BLaER1 (cell line): ENCODE measurements around the gene GPAM.

Experiments used
- H3K27ac ChIP-seq: shearing (Covaris generic); formaldehyde crosslinking; 2 replicates; pipeline ENCODE4 v1.8.1; 2022
- H3K27me3 ChIP-seq: shearing (Covaris generic); formaldehyde crosslinking; 2 replicates; pipeline ENCODE4 v1.8.1; 2022
- H3K36me3 ChIP-seq: shearing (Covaris generic); formaldehyde crosslinking; 2 replicates; pipeline ENCODE4 v1.8.1; 2022
- H3K4me1 ChIP-seq: shearing (Covaris generic); formaldehyde crosslinking; 2 replicates; pipeline ENCODE4 v1.8.1; 2022
- H3K4me2 ChIP-seq: shearing (Covaris generic); formaldehyde crosslinking; 2 replicates; pipeline ENCODE4 v1.8.1; 2022
- H3K4me3 ChIP-seq: shearing (Covaris generic); formaldehyde crosslinking; 2 replicates; pipeline ENCODE4 v1.8.1; 2022
- H3K9ac ChIP-seq: shearing (Covaris generic); formaldehyde crosslinking; 2 replicates; pipeline ENCODE4 v1.8.1; 2022
- H3K9me3 ChIP-seq: shearing (Covaris generic); formaldehyde crosslinking; 2 replicates; pipeline ENCODE4 v1.8.1; 2022
- H4K20me1 ChIP-seq: shearing (Covaris generic); formaldehyde crosslinking; 2 replicates; pipeline ENCODE4 v1.8.1; 2022
- Cebpa-rat ChIP-seq: shearing (Covaris generic); IDR thresholded peaks from 2 replicates; pipeline ENCODE4 v1.8.1; 2022

Gene GPAM

DNA sequence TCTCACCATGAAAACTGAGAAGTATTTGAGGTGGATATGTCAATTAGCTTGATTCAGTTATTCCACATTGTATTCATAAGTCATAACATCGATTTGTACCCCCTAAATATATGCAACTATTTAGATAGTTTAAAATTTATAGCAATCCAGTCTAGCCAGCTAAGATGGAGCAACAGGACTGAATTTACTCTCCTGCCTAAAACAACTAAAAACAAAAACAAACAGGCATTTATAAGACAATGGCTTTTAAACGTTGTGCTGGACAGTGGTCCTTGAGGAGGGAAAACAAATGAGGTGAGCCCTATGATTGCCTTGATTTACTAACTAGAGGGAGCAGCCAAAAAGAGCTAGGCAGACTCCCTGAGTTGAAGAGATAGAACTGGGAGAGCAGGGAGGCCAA, 814 bp upstream of the GPAM start:
- Histone ChIP-seq H3K36me3 (peaks cover 12% of the 10 kb centered on the region; the same call in 1 of the 2 replicates), H3K4me2 (peak overlapping the region; percentile 82), H3K27ac (peak overlapping the region; percentile 74), H3K4me1 (peaks cover 15% of the 10 kb centered on the region), H3K9ac (peak overlapping the region; percentile 80), H4K20me1 (no peaks in the 10 kb centered on the region), H3K27me3 (no peaks in the 10 kb centered on the region), H3K9me3 (no peaks in the 10 kb centered on the region), H3K4me3 (peak overlapping the region; percentile 95)
- TF ChIP-seq Cebpa-rat = no peak

DNA sequence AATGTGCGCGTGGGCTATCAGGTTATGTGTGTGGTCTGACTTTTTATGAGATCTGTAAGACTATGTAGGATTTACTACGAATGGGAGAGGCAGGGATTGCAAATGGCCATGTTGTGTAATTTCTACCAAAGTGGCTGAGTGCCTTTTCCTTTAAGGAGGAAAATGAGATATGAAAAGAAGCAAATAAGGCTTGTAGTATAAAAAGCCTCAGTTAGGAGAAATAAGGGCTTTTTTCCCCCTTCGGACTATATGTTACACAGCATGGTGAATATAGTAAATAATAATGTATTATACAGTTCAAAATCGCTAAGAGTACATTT, 447 bp upstream of the GPAM start:
- Histone ChIP-seq H3K27me3 (no peaks in the 10 kb centered on the region), H4K20me1 (no peaks in the 10 kb centered on the region), H3K4me1 (peaks cover 15% of the 10 kb centered on the region), H3K9me3 (no peaks in the 10 kb centered on the region), H3K27ac (peak overlapping the region; percentile 74), H3K4me3 (peak overlapping the region; percentile 95), H3K36me3 (peaks cover 13% of the 10 kb centered on the region; the same call in 1 of the 2 replicates), H3K4me2 (peak overlapping the region; percentile 82), H3K9ac (peak overlapping the region; percentile 80)
- TF ChIP-seq Cebpa-rat = no peak

DNA sequence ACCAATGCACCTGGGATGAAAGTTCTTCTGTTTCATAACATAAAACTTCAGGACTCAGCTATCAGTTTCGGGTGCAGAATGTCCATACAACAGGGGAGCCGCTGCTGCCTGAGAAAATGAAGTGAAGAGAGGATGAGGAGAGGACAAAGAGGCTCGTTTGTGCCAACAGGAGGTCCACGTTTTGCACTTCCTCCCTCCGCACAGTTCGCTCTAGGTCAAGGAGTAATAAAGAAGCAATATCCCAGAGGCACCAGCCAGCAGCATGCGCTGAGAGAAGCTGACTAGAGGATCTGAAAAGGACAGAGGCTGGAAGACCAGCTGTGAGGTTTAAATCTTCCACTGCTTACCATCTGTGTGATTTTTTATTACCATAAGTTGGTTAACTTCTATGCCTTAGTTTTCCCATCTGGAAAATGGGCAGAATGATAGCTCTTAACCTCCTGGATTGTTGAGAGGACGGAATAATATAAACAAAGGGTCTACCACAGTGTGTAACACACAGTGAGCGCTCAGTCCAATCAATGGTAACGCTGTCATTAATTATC, 709 bp downstream of the GPAM start:
- Histone ChIP-seq H3K36me3 (peaks cover 19% of the 10 kb centered on the region; the same call in 1 of the 2 replicates), H3K4me2 (peak overlapping the region; percentile 82), H3K4me3 (peak overlapping the region; percentile 95), H3K27ac (peak overlapping the region; percentile 74), H3K9ac (peak overlapping the region; percentile 80), H4K20me1 (no peaks in the 10 kb centered on the region), H3K27me3 (no peaks in the 10 kb centered on the region), H3K9me3 (no peaks in the 10 kb centered on the region), H3K4me1 (peaks cover 15% of the 10 kb centered on the region)
- TF ChIP-seq Cebpa-rat = no peak

DNA sequence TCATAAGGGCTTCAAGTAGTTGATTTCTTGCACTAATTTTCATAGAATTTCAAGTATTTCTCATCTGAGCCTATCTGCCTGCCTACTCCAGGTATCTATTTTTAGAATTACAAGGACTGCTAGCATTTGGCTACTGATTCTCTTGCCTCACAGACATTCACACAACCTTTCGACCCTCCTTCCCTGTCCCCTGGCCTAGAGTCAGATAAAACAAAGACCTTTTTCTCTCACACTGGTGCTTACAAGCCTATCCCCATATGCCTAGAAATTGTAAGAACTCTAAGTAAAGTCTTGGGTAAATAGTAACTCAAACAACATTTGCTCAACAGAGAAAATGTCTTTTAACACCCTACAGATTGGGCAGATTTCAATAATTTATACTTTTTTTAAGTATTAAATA, 6.3 kb downstream of the GPAM start:
- Histone ChIP-seq H3K4me1 (no peaks in the 10 kb centered on the region), H3K36me3 (peaks cover 59% of the 10 kb centered on the region), H3K27me3 (no peaks in the 10 kb centered on the region), H4K20me1 (no peaks in the 10 kb centered on the region), H3K9me3 (no peaks in the 10 kb centered on the region), H3K4me2 (no peak overlapping the region), H3K4me3 (no peak overlapping the region), H3K9ac (no peak overlapping the region), H3K27ac (no peak overlapping the region)
- no peak for TF ChIP-seq Cebpa-rat

DNA sequence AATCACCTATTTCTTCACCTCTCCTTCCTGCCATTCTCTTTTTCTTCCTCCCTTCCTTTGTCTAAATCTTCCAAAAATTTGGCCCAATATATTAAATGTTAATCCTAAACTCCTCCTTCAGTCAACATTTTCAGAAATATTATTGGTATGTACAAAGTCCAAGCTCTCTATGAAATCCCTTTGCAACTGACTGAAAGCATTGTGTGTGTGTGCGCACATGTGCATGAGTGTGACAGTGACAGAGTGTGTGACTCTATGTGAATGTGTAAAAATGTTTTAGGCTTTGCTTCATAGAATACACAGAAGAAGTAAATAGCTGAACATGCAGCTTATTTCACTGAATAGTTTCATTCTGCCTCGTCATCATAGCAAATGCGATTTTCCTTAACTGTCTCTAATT, 7.0 kb downstream of the GPAM start:
- TF ChIP-seq Cebpa-rat = no peak
- peaks cover 65% of the 10 kb centered on the region for H3K36me3 ChIP-seq
- no peak overlapping the region for H3K4me2 ChIP-seq

DNA sequence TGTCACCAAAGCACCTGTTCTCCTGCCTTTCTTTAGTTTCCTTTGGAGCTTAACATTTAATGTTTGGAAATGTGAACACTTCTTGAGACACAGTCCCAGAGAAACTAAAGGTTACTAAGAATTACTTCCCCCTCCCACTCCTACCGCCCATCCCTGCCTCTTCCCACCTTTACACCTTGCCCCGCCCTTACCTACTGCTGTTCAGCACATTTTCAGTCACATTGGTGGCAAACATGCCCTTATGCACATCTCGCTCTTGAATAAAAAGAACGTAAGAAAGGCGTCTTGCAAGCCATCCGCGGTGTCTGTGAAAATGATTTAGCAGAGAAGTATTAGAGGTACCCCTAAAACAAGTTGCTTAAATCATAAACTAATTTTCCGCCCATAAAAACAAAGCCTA, 8.2 kb downstream of the GPAM start:
- no peak overlapping the region for H3K4me3 ChIP-seq
- peaks cover 74% of the 10 kb centered on the region for H3K36me3 ChIP-seq
- no peaks in the 10 kb centered on the region for H3K9me3 ChIP-seq
- no peak for TF ChIP-seq Cebpa-rat
- H3K4me1 ChIP-seq = no peaks in the 10 kb centered on the region
- H3K9ac ChIP-seq = no peak overlapping the region
- H3K4me2 ChIP-seq = no peak overlapping the region
- H4K20me1 ChIP-seq = no peaks in the 10 kb centered on the region
- H3K27ac ChIP-seq = no peak overlapping the region
- no peaks in the 10 kb centered on the region for H3K27me3 ChIP-seq

More for the DNA sequence above, 7.0 kb downstream of the GPAM start:
- Histone ChIP-seq H3K9me3 (no peaks in the 10 kb centered on the region), H3K27ac (no peak overlapping the region), H3K9ac (no peak overlapping the region), H3K4me1 (no peaks in the 10 kb centered on the region), H3K27me3 (no peaks in the 10 kb centered on the region), H3K4me3 (no peak overlapping the region), H4K20me1 (no peaks in the 10 kb centered on the region)

DNA sequence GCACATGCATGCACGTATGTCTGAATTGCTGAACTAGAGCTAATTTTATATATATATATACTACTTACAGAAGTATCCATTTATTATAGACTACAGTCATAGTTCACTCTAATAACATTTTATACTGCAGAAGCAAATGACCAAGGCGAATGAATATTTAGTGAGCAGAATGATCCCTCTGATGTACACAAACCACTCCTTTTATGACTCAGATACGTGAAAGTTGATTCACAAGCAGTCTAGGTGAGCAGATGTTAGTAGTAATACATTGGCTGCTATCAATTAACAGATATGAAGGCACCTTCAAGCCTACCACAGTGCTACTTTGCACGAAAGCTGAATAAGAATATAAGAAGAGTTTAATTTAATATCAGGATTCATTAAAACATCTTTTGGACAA, 10.4 kb downstream of the GPAM start:
- no peaks in the 10 kb centered on the region for H3K9me3 ChIP-seq

DNA sequence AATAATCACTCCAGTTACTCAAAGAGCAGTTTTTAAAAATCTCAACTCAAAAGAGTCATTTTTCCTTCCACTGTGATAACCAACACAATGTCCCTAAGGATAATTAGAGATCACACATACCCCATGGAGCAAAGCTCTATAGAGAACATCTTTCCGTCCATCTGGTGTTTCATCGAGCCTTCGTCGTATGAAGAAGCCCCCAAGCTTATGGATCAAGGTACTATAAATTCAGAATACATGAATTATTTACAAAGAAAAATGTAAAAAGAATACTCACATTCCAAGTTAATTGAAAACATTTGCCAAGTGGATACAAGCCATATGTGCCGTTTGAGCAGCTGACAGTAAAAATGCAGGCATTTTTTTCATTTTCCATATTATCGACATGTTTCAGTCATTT, 14.8 kb downstream of the GPAM start:
- Histone ChIP-seq H3K4me2 (no peak overlapping the region), H3K36me3 (peaks cover 90% of the 10 kb centered on the region)

More for the DNA sequence above, 10.4 kb downstream of the GPAM start:
- H4K20me1 ChIP-seq = no peaks in the 10 kb centered on the region
- no peak for TF ChIP-seq Cebpa-rat
- no peaks in the 10 kb centered on the region for H3K27me3 ChIP-seq
- H3K9ac ChIP-seq = no peak overlapping the region
- H3K4me1 ChIP-seq = no peaks in the 10 kb centered on the region
- H3K4me3 ChIP-seq = no peak overlapping the region
- H3K4me2 ChIP-seq = no peak overlapping the region
- peaks cover 79% of the 10 kb centered on the region for H3K36me3 ChIP-seq
- H3K27ac ChIP-seq = no peak overlapping the region

DNA sequence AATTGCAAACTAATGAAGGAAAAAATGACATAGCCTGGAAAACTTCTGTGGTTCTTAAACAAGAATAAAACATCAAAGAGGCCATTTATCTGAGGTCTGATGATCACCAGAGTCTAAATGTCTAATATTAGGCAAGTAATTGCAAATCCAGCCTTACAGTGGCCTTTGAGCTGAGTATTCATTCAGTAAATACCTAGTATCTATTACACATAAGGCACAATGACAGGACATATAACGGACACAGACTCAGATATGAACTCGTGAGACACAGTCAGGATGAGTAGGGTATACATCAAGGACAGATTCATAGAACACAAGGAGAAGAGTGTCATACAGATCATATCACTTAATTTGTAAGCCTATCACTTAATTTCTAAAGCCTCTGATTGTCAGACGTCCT, 16.8 kb downstream of the GPAM start:
- H3K9ac ChIP-seq = no peak overlapping the region
- no peaks in the 10 kb centered on the region for H3K9me3 ChIP-seq
- H4K20me1 ChIP-seq = no peaks in the 10 kb centered on the region
- H3K27me3 ChIP-seq = no peaks in the 10 kb centered on the region
- H3K4me2 ChIP-seq = no peak overlapping the region
- H3K4me1 ChIP-seq = no peaks in the 10 kb centered on the region
- no peak for TF ChIP-seq Cebpa-rat
- H3K36me3 ChIP-seq = peaks cover 89% of the 10 kb centered on the region
- no peak overlapping the region for H3K4me3 ChIP-seq
- H3K27ac ChIP-seq = no peak overlapping the region

More for the DNA sequence above, 14.8 kb downstream of the GPAM start:
- Histone ChIP-seq H3K9ac (no peak overlapping the region), H3K4me3 (no peak overlapping the region), H3K4me1 (no peaks in the 10 kb centered on the region), H3K9me3 (no peaks in the 10 kb centered on the region), H3K27me3 (no peaks in the 10 kb centered on the region), H4K20me1 (no peaks in the 10 kb centered on the region), H3K27ac (no peak overlapping the region)
- no peak for TF ChIP-seq Cebpa-rat

DNA sequence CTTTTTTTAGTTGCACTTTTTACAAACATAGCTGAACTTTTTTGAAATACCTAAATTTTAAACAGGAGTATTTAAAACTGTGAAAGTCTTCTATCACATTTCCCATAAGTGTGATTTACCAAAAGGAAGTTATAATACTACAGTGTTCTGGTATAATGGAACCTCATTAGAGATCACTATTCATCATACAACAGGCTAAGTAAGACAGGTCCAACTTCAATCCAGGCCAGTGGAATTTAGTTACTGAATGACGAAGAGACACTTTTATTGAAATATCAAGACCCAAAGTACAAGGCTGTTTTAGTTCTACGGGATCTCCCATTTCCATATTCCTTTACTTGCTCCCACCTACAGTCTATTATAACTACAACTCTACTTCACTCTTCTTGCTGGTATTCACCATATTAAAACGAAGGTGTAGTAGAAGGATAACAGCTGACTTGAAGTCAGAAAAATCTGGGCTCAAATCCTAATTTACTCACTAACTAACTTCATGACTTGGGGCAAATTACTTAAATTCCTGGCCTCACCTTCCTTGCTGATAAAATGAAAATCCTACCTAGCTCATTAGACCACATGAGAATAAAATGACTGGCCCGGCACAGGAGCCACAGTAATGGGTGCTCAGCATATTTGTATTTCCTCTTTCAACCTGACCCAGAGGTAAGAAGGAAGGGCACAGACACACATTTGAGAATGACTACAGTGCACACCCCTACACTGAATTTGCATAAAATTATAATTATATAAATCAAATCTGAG, 21.6 kb downstream of the GPAM start:
- Histone ChIP-seq H3K9me3 (no peaks in the 10 kb centered on the region), H3K4me3 (no peak overlapping the region), H3K4me1 (no peaks in the 10 kb centered on the region), H3K36me3 (peaks cover 86% of the 10 kb centered on the region), H3K9ac (no peak overlapping the region), H4K20me1 (no peaks in the 10 kb centered on the region), H3K4me2 (no peak overlapping the region), H3K27ac (no peak overlapping the region), H3K27me3 (no peaks in the 10 kb centered on the region)
- TF ChIP-seq Cebpa-rat = no peak

DNA sequence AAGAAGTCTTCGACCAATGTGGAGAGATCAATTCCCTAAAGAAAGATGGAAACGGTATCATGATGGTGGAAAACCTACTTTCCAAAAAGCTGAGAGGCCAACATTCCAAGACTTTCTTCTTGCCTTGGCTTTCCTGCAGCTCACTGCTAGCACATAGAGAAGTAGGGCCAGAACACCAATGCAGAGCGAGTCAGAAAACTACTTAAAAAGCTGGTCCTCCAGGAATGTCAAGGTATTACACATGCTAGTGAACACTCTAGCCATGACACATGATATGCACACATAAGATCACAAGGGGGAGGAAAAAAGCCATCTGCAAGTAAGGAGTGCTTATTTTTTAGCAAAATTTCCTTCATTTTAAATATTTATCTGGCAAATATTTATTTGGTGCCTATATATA, 22.7 kb downstream of the GPAM start:
- Histone ChIP-seq H3K36me3 (peaks cover 86% of the 10 kb centered on the region), H3K27me3 (no peaks in the 10 kb centered on the region), H3K4me2 (no peak overlapping the region), H3K9me3 (no peaks in the 10 kb centered on the region), H3K4me1 (no peaks in the 10 kb centered on the region), H3K4me3 (no peak overlapping the region), H4K20me1 (no peaks in the 10 kb centered on the region), H3K27ac (no peak overlapping the region), H3K9ac (no peak overlapping the region)
- no peak for TF ChIP-seq Cebpa-rat
